ENCODE results near the gene COL25A1. TPM values are rescaled to one million over a fixed set of nuclear protein-coding genes. Genes with fewer than 3 reads are reported as not detected.

COL25A1 gene
- total RNA-seq, 1 experiment from 2014 or later = 4.2 TPM

DNA sequence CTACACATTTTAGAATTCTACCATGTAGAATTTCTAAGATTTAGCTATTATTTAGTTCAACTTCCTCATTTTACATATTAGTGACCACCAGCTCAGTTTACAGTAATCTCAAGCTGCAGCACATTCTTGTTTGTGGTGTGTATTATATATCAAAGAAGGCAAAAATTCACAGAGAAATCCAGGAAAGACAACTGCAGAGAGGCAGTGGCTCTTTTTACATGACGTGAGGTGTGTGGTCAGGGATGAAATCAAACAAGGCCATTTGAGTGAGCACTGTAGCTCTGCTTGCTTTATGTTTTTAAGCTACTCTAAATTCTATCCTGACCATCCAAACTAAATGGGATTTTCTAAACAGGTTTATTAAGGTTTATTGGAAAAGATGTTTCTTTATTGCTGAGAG is 71.1 kb downstream of the COL25A1 start:
- Histone ChIP-seq H4K20me1 (ENCODE audit: control insufficient read depth, insufficient read depth, insufficient read length) (no peaks in the 10 kb centered on the region), H2BK12ac (ENCODE audit: insufficient read length, low read depth, low read length) (no peak overlapping the region), H2AK5ac (ENCODE audit: insufficient read length, low read length) (no peak overlapping the region), H3K18ac (ENCODE audit: insufficient read length, low read depth, low read length) (no peak overlapping the region), H4K91ac (ENCODE audit: insufficient read length, low read depth, low read length) (no peak overlapping the region), H3K4me1 (ENCODE audit: insufficient read depth, low read length) (no peaks in the 10 kb centered on the region), H3K27ac (ENCODE audit: insufficient read length, low read depth, low read length) (no peak overlapping the region), H3K56ac (ENCODE audit: insufficient read length, low read depth, low read length) (no peak overlapping the region), H2BK120ac (ENCODE audit: low read depth, low read length, poor library complexity, severe bottlenecking) (no peak overlapping the region), H3K79me2 (ENCODE audit: insufficient read depth, low read length) (no peaks in the 10 kb centered on the region), H3K79me1 (ENCODE audit: insufficient read depth, low read depth, low read length, poor library complexity, severe bottlenecking) (no peaks in the 10 kb centered on the region), H2BK5ac (ENCODE audit: insufficient read length, low read length) (no peak overlapping the region), H3K4ac (ENCODE audit: low read depth, low read length) (no peak overlapping the region), H3T11ph (ENCODE audit: low read length) (no peak overlapping the region), H3K27me3 (ENCODE audit: insufficient read depth, low read length) (no peaks in the 10 kb centered on the region), H3K23me2 (ENCODE audit: insufficient read length, low read depth, low read length, poor library complexity, severe bottlenecking) (no peaks in the 10 kb centered on the region), H2BK20ac (ENCODE audit: low read depth, low read length, poor library complexity, severe bottlenecking) (no peak overlapping the region), H3K4me2 (ENCODE audit: insufficient read depth, insufficient read length, low read length) (no peak overlapping the region), H3K9ac (ENCODE audit: extremely low read depth, insufficient read length, low read length) (no peak overlapping the region), H4K8ac (replicated peaks; ENCODE audit: insufficient read length, low read depth, low read length) (no peak overlapping the region), H2AFZ (ENCODE audit: low read length) (no peak overlapping the region), H4K5ac (ENCODE audit: insufficient read length, low read depth, low read length) (no peak overlapping the region), H2BK15ac (ENCODE audit: low read depth, low read length) (no peak overlapping the region), H3K9me3 (ENCODE audit: control insufficient read depth, low read depth, low read length) (no peaks in the 10 kb centered on the region), H3K23ac (ENCODE audit: insufficient read length, low read depth, low read length) (no peak overlapping the region), H3K14ac (ENCODE audit: insufficient read depth, low read length) (no peak overlapping the region)
- TF ChIP-seq, protein P1, sequence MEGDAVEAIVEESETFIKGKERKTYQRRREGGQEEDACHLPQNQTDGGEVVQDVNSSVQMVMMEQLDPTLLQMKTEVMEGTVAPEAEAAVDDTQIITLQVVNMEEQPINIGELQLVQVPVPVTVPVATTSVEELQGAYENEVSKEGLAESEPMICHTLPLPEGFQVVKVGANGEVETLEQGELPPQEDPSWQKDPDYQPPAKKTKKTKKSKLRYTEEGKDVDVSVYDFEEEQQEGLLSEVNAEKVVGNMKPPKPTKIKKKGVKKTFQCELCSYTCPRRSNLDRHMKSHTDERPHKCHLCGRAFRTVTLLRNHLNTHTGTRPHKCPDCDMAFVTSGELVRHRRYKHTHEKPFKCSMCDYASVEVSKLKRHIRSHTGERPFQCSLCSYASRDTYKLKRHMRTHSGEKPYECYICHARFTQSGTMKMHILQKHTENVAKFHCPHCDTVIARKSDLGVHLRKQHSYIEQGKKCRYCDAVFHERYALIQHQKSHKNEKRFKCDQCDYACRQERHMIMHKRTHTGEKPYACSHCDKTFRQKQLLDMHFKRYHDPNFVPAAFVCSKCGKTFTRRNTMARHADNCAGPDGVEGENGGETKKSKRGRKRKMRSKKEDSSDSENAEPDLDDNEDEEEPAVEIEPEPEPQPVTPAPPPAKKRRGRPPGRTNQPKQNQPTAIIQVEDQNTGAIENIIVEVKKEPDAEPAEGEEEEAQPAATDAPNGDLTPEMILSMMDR (conservative IDR thresholded peaks at IDR 0.05) = no peak
- no peak overlapping the region; a peak in 1 of 7 replicates for H3K27ac Mint-ChIP-seq
- H3K36me3 Mint-ChIP-seq (ENCODE audit: insufficient read depth in 1 of 3, low read depth in 3 of 3) = peaks cover 0 to 4% (median 0%) of the 10 kb centered on the region in 3 experiments; a peak in 1 of 7 replicates
- no peak for DNase-seq
- no CpG with 5 or more reads among the region's 1 CpG for WGBS (ENCODE audit: extremely low coverage, insufficient read length, low lambda C conversion rate)
- no peaks in the 10 kb centered on the region for H3K27me3 Mint-ChIP-seq (ENCODE audit: low read depth)
- H3K4me3 Mint-ChIP-seq = no peak overlapping the region
- no peaks in the 10 kb centered on the region; a peak in 1 of 5 replicates for H3K9me3 Mint-ChIP-seq
- no peaks in the 10 kb centered on the region for H3K4me1 Mint-ChIP-seq
